GM12878 (cell line): ENCODE data around the gene YDJC. TPM values are rescaled to one million over a fixed set of nuclear protein-coding genes. Genes with fewer than 3 reads are reported as not detected.

Experiments used
- ATAC-seq: fragments of 200-7000 bp; cut with Tn5 transposase; 3 replicates; pipeline ENCODE4 v1.9.1; 2020; ENCODE audit warnings: mild to moderate bottlenecking, moderate library complexity
- BruUV-seq: library from RNA; stranded (reverse); fragments of 400-500 nt; replicated peaks from 2 replicates; lab custom pipeline; 2021; lab: Mats Ljungman, UMichigan
- CTCF ChIA-PET: fragments of 300-600 bp; sonication (Branson Sonifier 250); formaldehyde crosslinking; extraction: SDS; loops from one replicate; lab custom pipeline; 2021; ENCODE audit warnings: inconsistent platforms; lab: Yijun Ruan, JAX
- POLR2A ChIA-PET: fragments of 350-600 bp; formaldehyde crosslinking; extraction: SDS; loops from one replicate; lab custom pipeline; 2021; ENCODE audit warnings: inconsistent platforms; lab: Charles Lee
- RAD21 ChIA-PET: fragments of 300-600 bp; sonication (Branson Sonifier 250); formaldehyde crosslinking; loops from one replicate; lab custom pipeline; 2023; ENCODE audit warnings: antibody characterized with exemption; ENCODE audit not compliant: unreplicated experiment; lab: Charles Lee
- SMC1A ChIA-PET: fragments of 300-600 bp; sonication (Branson Sonifier 250); formaldehyde crosslinking; loops from one replicate; lab custom pipeline; 2023; ENCODE audit not compliant: unreplicated experiment, uncharacterized antibody; lab: Charles Lee
- DNase-seq: peaks from one replicate; pipeline ENCODE4 v3.0.0-alpha.2; 2011; ENCODE audit warnings: low read depth, low spot score
- FAIRE-seq: peaks from 3 replicates; lab custom pipeline; 2011; peaks lifted over from hg19 to GRCh38; lab: Jason Lieb, UNC
- H2AFZ ChIP-seq: 2 replicates; pipeline ENCODE4 v1.6.0; 2011; ENCODE audit warnings: low read depth, low read length, control low read depth; ENCODE audit not compliant: control insufficient read depth
- H3K27ac ChIP-seq: 2 replicates; pipeline ENCODE4 v1.5.1; 2011; ENCODE audit warnings: control low read depth; ENCODE audit not compliant: control insufficient read depth, insufficient read depth
- H3K27me3 ChIP-seq, 2 experiments: replicated peaks in 1 of 2; 2 replicates each; pipeline versions ENCODE4 v1.6.0 to v1.6.1; 2011; ENCODE audit warnings: low read length in 1 of 2; ENCODE audit not compliant: control insufficient read depth in 2 of 2, insufficient read depth in 2 of 2
- H3K36me3 ChIP-seq, 2 experiments: 2 replicates each; pipeline ENCODE4 v1.5.1; 2011; ENCODE audit warnings: low read length in 1 of 2; ENCODE audit not compliant: control insufficient read depth in 2 of 2, insufficient read depth in 2 of 2
- H3K4me1 ChIP-seq: 2 replicates; pipeline ENCODE4 v1.6.1; 2011; ENCODE audit warnings: mild to moderate bottlenecking, low read length, moderate library complexity, mixed read lengths; ENCODE audit not compliant: control insufficient read depth, insufficient read depth
- H3K4me2 ChIP-seq: 2 replicates; pipeline ENCODE4 v1.6.0; 2011; ENCODE audit warnings: control low read depth; ENCODE audit not compliant: control insufficient read depth, insufficient read depth
- H3K4me3 ChIP-seq: fragments of 200-600 bp; sonication (generic); 2 replicates; pipeline ENCODE4 v1.5.1; 2016
- H3K79me2 ChIP-seq: 2 replicates; pipeline ENCODE4 v1.6.0; 2011; ENCODE audit warnings: low read length; ENCODE audit not compliant: control insufficient read depth, insufficient read depth
- H3K9ac ChIP-seq: 2 replicates; pipeline ENCODE4 v1.8.0; 2011; ENCODE audit warnings: low read length, control low read depth, mixed read lengths; ENCODE audit not compliant: control insufficient read depth, insufficient read depth
- H3K9me3 ChIP-seq: replicated peaks from 3 replicates; pipeline ENCODE4 v1.5.1; 2011; ENCODE audit warnings: mild to moderate bottlenecking, low read length; ENCODE audit not compliant: control insufficient read depth, insufficient read depth
- H4K20me1 ChIP-seq: 2 replicates; pipeline ENCODE4 v1.6.0; 2011; ENCODE audit not compliant: control insufficient read depth, insufficient read depth
- IKZF1 ChIP-seq: fragments of 450-650 bp; conservative IDR thresholded peaks from 2 replicates; pipeline ENCODE4 v1.6.1; 2017; ENCODE audit warnings: antibody characterized with exemption, mild to moderate bottlenecking
- NFYA ChIP-seq: IDR thresholded peaks from 2 replicates; pipeline ENCODE4 v1.6.1; 2011; ENCODE audit warnings: low read depth, mild to moderate bottlenecking, low read length, improper control_type of control experiment, borderline replicate concordance
- PAX8 ChIP-seq: fragments of 450-650 bp; IDR thresholded peaks from 2 replicates; pipeline ENCODE4 v1.6.1; 2017; ENCODE audit warnings: mild to moderate bottlenecking, moderate library complexity
- SP1 ChIP-seq: IDR thresholded peaks from one replicate; pipeline ENCODE4 v1.6.1; 2011; ENCODE audit warnings: low read depth, low read length
- WGBS: methylation state at CpG from one replicate; pipeline ENCODE4 v1.1.6; 2016; ENCODE audit warnings: low lambda C conversion rate; ENCODE audit not compliant: insufficient replicate concordance, insufficient coverage; ENCODE audit errors: missing lambda C conversion rate; 5-methylcytosine and 5-hydroxymethylcytosine counted together
- in situ Hi-C: fragments of 300-500 bp; cut with MboI; formaldehyde crosslinking; loops from 9 replicates; pipeline ENCODE4 v1.14.3; 2018; ENCODE audit warnings: mixed read lengths
- intact Hi-C: fragments of 100-400 bp; cut with micrococcal nuclease; formaldehyde crosslinking; loops from one replicate; pipeline ENCODE4 v1.14.2; 2022; ENCODE audit not compliant: unreplicated experiment
- polyA plus RNA-seq, 11 experiments: library from polyadenylated mRNA; depleted of rRNA in 4 of 11; unstranded in 6 of 11; stranded (reverse) in 5 of 11; fragments of >200 nt; fragmentation: Nextera tagmentation in 4 of 11; fragmentation: Illumina TruSeq in 1 of 11; extraction: Ambion mirVana in 4 of 11; extraction: Trizol in 1 of 11; gene quantifications; 1 replicate in 1 of 11; 2 replicates in 10 of 11; pipeline versions ENCODE4 v1.2.1 to v1.2.3, GENCODE V29; 2011 to 2016; ENCODE audit warnings: inconsistent platforms in 2 of 11, missing spikeins in 2 of 11, low read depth in 1 of 11
- total RNA-seq, 4 experiments: library from RNA; depleted of rRNA in 3 of 4; stranded (reverse); fragments of >200 nt in 3 of 4; fragmentation: Illumina TruSeq in 1 of 4; extraction: Trizol in 1 of 4; gene quantifications; 2 replicates each; pipeline versions ENCODE4 v1.2.1 to v1.2.3, GENCODE V29; 2013 to 2021
- TF ChIP-seq, protein P1 (sequence below): IDR thresholded peaks from 2 replicates; pipeline ENCODE4 v1.6.1; 2011; ENCODE audit warnings: mild to moderate bottlenecking, low read depth, low read length, moderate library complexity; ENCODE audit not compliant: insufficient replicate concordance
- TF ChIP-seq, protein P2 (sequence below), 3 experiments: IDR thresholded peaks in 2 of 3; conservative IDR thresholded peaks in 1 of 3; 2 replicates each; pipeline ENCODE4 v1.5.1; 2011; ENCODE audit warnings: low read depth in 3 of 3, low read length in 3 of 3, mild to moderate bottlenecking in 3 of 3, control low read depth in 2 of 3, moderate library complexity in 2 of 3, inconsistent platforms in 1 of 3, mixed read lengths in 1 of 3; ENCODE audit not compliant: control insufficient read depth in 2 of 3, insufficient read depth in 1 of 3; ENCODE audit errors: extremely low read depth in 1 of 3

YDJC gene
- total and polyA plus RNA-seq, 10 of the 15 experiments (the other 5 are each of a cell fraction or from before 2014, with no cell fraction given): 1.00 to 77.6 (median 38.4) TPM

DNA sequence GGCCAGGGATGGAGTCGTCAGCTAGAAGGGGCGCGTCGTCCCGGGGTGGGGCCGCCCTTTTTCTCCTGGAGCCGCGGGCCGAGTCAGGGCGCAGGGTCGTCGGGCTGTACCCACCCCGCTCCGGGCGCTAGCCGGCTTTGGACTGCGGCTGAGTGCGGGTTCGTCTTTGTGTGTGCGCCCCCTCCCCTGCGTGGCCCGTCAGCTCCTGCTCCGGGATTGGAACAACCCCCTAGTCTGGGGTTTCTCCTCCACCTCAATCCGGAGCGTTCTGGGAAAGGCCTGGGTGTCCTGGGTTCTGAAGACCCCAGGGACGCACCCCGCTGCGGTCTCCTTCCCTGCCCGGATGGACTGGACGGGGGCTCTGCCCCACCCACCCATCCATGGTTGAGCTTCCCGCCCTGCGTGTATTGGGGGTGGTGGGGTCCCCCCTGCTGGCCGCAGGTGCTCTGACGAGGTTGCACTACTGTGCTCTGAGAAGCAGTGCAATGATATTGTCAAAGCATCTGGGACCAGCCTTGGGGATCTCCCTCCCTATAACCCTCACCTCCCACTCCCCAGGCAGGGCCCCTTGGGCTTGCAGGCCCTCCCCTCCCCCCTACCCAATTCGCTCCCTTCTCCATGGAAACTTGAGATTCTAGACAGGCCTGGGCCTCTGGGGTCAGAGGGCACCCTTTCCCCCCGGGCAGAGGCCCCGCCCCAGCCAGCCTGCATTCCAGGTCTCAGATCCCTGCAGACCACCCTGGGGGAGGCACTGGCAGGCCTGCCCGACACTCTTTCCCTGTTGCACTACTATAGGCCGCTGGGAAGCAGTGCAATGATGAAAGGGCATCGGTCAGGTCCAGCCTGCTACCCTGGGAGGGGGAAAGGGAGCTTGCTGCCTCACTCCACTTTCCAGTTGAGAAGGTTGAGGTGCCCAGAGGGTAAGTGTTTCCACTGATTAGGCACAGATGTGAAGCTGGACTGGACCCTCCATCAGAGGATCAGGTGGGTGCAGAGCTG is 23.0 kb upstream of the YDJC start:
- ChIA-PET RAD21 (interaction anchor here (1.9 kb wide), 1 partner anchor 11 kb away, joined by 5 read pairs; the partner anchor contains the start of gene SDF2L1), CTCF (interaction anchor here (2.1 to 3.0 kb wide), 2 partner anchors 10 to 24 kb away, joined by 6 to 10 read pairs; partner anchors contain the start of gene YDJC)
- no TSS peak for BruUV-seq

More for the DNA sequence above, 23.0 kb upstream of the YDJC start:
- Histone ChIP-seq H3K4me2 (peak overlapping the region; percentile 90), H3K9ac (peak overlapping the region; percentile 95), H3K79me2 (peaks cover 7% of the 10 kb centered on the region), H4K20me1 (no peaks in the 10 kb centered on the region), H3K4me3 (peak overlapping the region; percentile 73), H2AFZ (peak overlapping the region; percentile 90), H3K4me1 (peaks cover 3% of the 10 kb centered on the region)
- intact Hi-C loops: no loop called here
- peak; percentile 13 for ATAC-seq
- WGBS: 13% methylated on average over 40 of the region's 40 CpGs
- POLR2A ChIA-PET: interaction anchor here (0.5 to 1.6 kb wide), 7 partner anchors 11 to 181 kb away, joined by 3 to 6 read pairs (median 3); partner anchors contain the start of genes PPIL2 and SDF2L1
- FAIRE-seq: no peak
- DNase-seq: no peak
- TF ChIP-seq IKZF1 (no peak), PAX8 (no peak), NFYA (no peak), SP1 (no peak)
- TF ChIP-seq, protein P1, sequence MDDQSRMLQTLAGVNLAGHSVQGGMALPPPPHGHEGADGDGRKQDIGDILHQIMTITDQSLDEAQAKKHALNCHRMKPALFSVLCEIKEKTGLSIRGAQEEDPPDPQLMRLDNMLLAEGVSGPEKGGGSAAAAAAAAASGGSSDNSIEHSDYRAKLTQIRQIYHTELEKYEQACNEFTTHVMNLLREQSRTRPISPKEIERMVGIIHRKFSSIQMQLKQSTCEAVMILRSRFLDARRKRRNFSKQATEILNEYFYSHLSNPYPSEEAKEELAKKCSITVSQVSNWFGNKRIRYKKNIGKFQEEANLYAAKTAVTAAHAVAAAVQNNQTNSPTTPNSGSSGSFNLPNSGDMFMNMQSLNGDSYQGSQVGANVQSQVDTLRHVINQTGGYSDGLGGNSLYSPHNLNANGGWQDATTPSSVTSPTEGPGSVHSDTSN: no peak
- TF ChIP-seq, protein P2, sequence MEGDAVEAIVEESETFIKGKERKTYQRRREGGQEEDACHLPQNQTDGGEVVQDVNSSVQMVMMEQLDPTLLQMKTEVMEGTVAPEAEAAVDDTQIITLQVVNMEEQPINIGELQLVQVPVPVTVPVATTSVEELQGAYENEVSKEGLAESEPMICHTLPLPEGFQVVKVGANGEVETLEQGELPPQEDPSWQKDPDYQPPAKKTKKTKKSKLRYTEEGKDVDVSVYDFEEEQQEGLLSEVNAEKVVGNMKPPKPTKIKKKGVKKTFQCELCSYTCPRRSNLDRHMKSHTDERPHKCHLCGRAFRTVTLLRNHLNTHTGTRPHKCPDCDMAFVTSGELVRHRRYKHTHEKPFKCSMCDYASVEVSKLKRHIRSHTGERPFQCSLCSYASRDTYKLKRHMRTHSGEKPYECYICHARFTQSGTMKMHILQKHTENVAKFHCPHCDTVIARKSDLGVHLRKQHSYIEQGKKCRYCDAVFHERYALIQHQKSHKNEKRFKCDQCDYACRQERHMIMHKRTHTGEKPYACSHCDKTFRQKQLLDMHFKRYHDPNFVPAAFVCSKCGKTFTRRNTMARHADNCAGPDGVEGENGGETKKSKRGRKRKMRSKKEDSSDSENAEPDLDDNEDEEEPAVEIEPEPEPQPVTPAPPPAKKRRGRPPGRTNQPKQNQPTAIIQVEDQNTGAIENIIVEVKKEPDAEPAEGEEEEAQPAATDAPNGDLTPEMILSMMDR (IDR thresholded peaks at IDR 0.05 in 2 of 3, conservative IDR thresholded peaks at IDR 0.05 in 1 of 3; ENCODE audit: control insufficient read depth in 2 of 3, extremely low read depth in 1 of 3, insufficient read depth in 1 of 3, low read depth in 3 of 3, low read length in 3 of 3): 0 out of 6 replicates have a peak, but pooled peaks of 1 of the 3 experiments have one; percentile 15
- TF ChIP-seq, all 136 proteins: peak for 1
- Histone ChIP-seq H3K27me3 (no peaks in the 10 kb centered on the region), H3K36me3 (peaks cover 3% of the 10 kb centered on the region in 2 experiments), H3K9me3 (no peaks in the 10 kb centered on the region), H3K27ac (peak overlapping the region; percentile 82)
- in situ Hi-C loops: no loop called here
- SMC1A ChIA-PET: interaction anchor here (0.8 to 2.4 kb wide), 3 partner anchors 11 to 285 kb away, joined by 3 to 8 read pairs (median 3); partner anchors contain the start of gene SDF2L1
